HCT116 (cell line): ENCODE measurements around the gene TBL1X. TPM values are rescaled to one million over a fixed set of nuclear protein-coding genes. Genes with fewer than 3 reads are reported as not detected.

Source experiments
- ATAC-seq: fragments of 200-7000 bp; cut with Tn5 transposase; 2 replicates; pipeline ENCODE4 v1.9.1; 2020; ENCODE audit warnings: mild to moderate bottlenecking, moderate library complexity
- BruUV-seq: library from RNA; stranded (reverse); fragments of 400-500 nt; replicated peaks from 2 replicates; lab custom pipeline; 2021; lab: Mats Ljungman, UMichigan
- CTCF ChIA-PET: fragments of 300-600 bp; sonication (Branson Sonifier 250); formaldehyde crosslinking; loops from one replicate; lab custom pipeline; 2021; ENCODE audit warnings: antibody characterized with exemption; lab: Charles Lee
- POLR2A ChIA-PET: fragments of 300-600, 350-600 bp; sonication (Branson Sonifier 250); formaldehyde crosslinking; loops from one replicate; lab custom pipeline; 2021; ENCODE audit warnings: antibody characterized with exemption; lab: Charles Lee
- RAD21 ChIA-PET, 2 experiments: fragments of 300-600 bp; sonication (Branson Sonifier 250); formaldehyde crosslinking; loops; one replicate each; lab custom pipeline; 2023; ENCODE audit warnings: low total read pairs in 2 of 2; ENCODE audit not compliant: uncharacterized antibody in 2 of 2, unreplicated experiment in 2 of 2, low non-redundant PET in 1 of 2; lab: Charles Lee
- DNase-seq: peaks from one replicate; pipeline ENCODE4 v3.0.0-alpha.2; 2010; ENCODE audit warnings: low read depth, low spot score
- H2AFZ ChIP-seq: fragments of 200-600 bp; shearing (Covaris generic), sonication (generic); 2 replicates; pipeline ENCODE4 v1.6.1; 2017; ENCODE audit warnings: low read depth, mixed run types, mixed read lengths, antibody characterized with exemption, low read length; ENCODE audit not compliant: poor library complexity, severe bottlenecking
- H3K27ac ChIP-seq: 2 replicates; pipeline ENCODE4 v1.5.1; 2012; ENCODE audit warnings: low read depth, low read length
- H3K27me3 ChIP-seq: fragments of 200-600 bp; sonication (generic); 2 replicates; pipeline ENCODE4 v1.6.1; 2016; ENCODE audit warnings: mixed run types, low read length, mixed read lengths; ENCODE audit not compliant: insufficient read depth
- H3K36me3 ChIP-seq, 2 experiments: fragments of 200-500 bp in 1 of 2; fragments of 200-600 bp in 1 of 2; sonication (Bioruptor generic) in 1 of 2; sonication (generic) in 1 of 2; 2 replicates each; pipeline versions ENCODE4 v1.5.1 to v1.6.1; 2014 to 2016; ENCODE audit warnings: low read length in 2 of 2, inconsistent platforms in 1 of 2, mixed read lengths in 1 of 2, mixed run types in 1 of 2; ENCODE audit not compliant: insufficient read depth in 2 of 2, control insufficient read depth in 1 of 2
- H3K4me1 ChIP-seq, 2 experiments: fragments of 200-600 bp in 1 of 2; sonication (generic) in 1 of 2; 2 replicates each; pipeline versions ENCODE4 v1.5.1 to v1.6.1; 2012 to 2017; ENCODE audit warnings: low read length in 2 of 2, inconsistent platforms in 1 of 2, mild to moderate bottlenecking in 1 of 2, mixed read lengths in 1 of 2, mixed run types in 1 of 2, moderate library complexity in 1 of 2; ENCODE audit not compliant: insufficient read depth in 2 of 2, control insufficient read depth in 1 of 2
- H3K4me2 ChIP-seq: fragments of 200-600 bp; sonication (generic); 2 replicates; pipeline ENCODE4 v1.6.1; 2017; ENCODE audit warnings: mixed run types, low read length, mixed read lengths
- H3K4me3 ChIP-seq, 2 experiments: fragments of 200-600 bp in 1 of 2; sonication (generic) in 1 of 2; replicated peaks in 1 of 2; 2 replicates each; pipeline ENCODE4 v1.5.1; 2011 to 2016; ENCODE audit warnings: low read length in 2 of 2, control low read depth in 1 of 2, low read depth in 1 of 2, mild to moderate bottlenecking in 1 of 2, mixed read lengths in 1 of 2, mixed run types in 1 of 2
- H3K79me2 ChIP-seq: fragments of 200-600 bp; sonication (generic); 2 replicates; pipeline ENCODE4 v1.6.1; 2017; ENCODE audit warnings: mild to moderate bottlenecking, mixed run types, low read length, moderate library complexity, mixed read lengths; ENCODE audit not compliant: insufficient read depth
- H3K9ac ChIP-seq: fragments of 200-600 bp; sonication (generic); 2 replicates; pipeline ENCODE4 v1.6.1; 2016; ENCODE audit warnings: low read length, mixed read lengths
- H3K9me2 ChIP-seq: fragments of 200-600 bp; sonication (generic), shearing (Covaris generic); 2 replicates; pipeline ENCODE4 v1.6.1; 2017; ENCODE audit warnings: mixed run types, mild to moderate bottlenecking, moderate library complexity; ENCODE audit not compliant: insufficient read depth
- H3K9me3 ChIP-seq, 2 experiments: fragments of 200-500 bp in 1 of 2; fragments of 200-600 bp in 1 of 2; sonication (Bioruptor generic) in 1 of 2; sonication (generic) in 1 of 2; 2 replicates each; pipeline ENCODE4 v1.6.1; 2014 to 2017; ENCODE audit warnings: low read length in 2 of 2, mixed read lengths in 2 of 2, inconsistent platforms in 1 of 2, low read depth in 1 of 2, mild to moderate bottlenecking in 1 of 2, mixed run types in 1 of 2, moderate library complexity in 1 of 2; ENCODE audit not compliant: control insufficient read depth in 1 of 2, insufficient read depth in 1 of 2
- H4K20me1 ChIP-seq: fragments of 200-600 bp; sonication (generic), shearing (Covaris generic); 2 replicates; pipeline ENCODE4 v1.6.1; 2017; ENCODE audit warnings: mixed run types, mild to moderate bottlenecking, moderate library complexity; ENCODE audit not compliant: insufficient read depth
- CBX3 ChIP-seq: IDR thresholded peaks from 2 replicates; pipeline ENCODE4 v1.6.1; 2012; ENCODE audit warnings: low read depth
- CTCF ChIP-seq, 3 experiments: fragments of 200-600 bp in 1 of 3; sonication (generic) in 1 of 3; IDR thresholded peaks in 2 of 3; conservative IDR thresholded peaks in 1 of 3; 2 replicates each; pipeline ENCODE4 v1.5.1; 2012 to 2017; ENCODE audit warnings: low read depth in 2 of 3, low read length in 2 of 3, antibody characterized with exemption in 1 of 3, borderline replicate concordance in 1 of 3, control low read depth in 1 of 3, mild to moderate bottlenecking in 1 of 3, mixed read lengths in 1 of 3, mixed run types in 1 of 3, moderate library complexity in 1 of 3; ENCODE audit not compliant: insufficient read depth in 1 of 3
- EZH2 ChIP-seq: fragments of 200-600 bp; sonication (generic); IDR thresholded peaks from 2 replicates; pipeline ENCODE4 v1.6.1; 2017; ENCODE audit warnings: antibody characterized with exemption, mixed run types
- EZH2phosphoT487 ChIP-seq: fragments of 200-600 bp; IDR thresholded peaks from 2 replicates; pipeline ENCODE4 v1.6.1; 2018; ENCODE audit warnings: antibody characterized with exemption, borderline replicate concordance
- FOSL1 ChIP-seq: IDR thresholded peaks from 2 replicates; pipeline ENCODE4 v1.6.1; 2012; ENCODE audit warnings: low read depth
- POLR2AphosphoS5 ChIP-seq: IDR thresholded peaks from 2 replicates; pipeline ENCODE4 v1.6.1; 2011; ENCODE audit warnings: mild to moderate bottlenecking, low read depth, low read length, moderate library complexity
- RAD21 ChIP-seq: IDR thresholded peaks from 2 replicates; pipeline ENCODE4 v1.6.1; 2012; ENCODE audit warnings: low read depth, mild to moderate bottlenecking
- REST ChIP-seq: IDR thresholded peaks from 2 replicates; pipeline ENCODE4 v1.6.1; 2012; ENCODE audit warnings: low read depth
- SP1 ChIP-seq: IDR thresholded peaks from 2 replicates; pipeline ENCODE4 v1.6.1; 2012; ENCODE audit warnings: low read depth
- TCF7L2 ChIP-seq: IDR thresholded peaks from 2 replicates; pipeline ENCODE4 v1.7.0; 2011; ENCODE audit warnings: borderline replicate concordance, inconsistent platforms; ENCODE audit not compliant: insufficient read depth, insufficient read length; ENCODE audit errors: extremely low read depth
- ZNF274 ChIP-seq: fragments of 200-500 bp; sonication (Bioruptor generic); IDR thresholded peaks from 2 replicates; pipeline ENCODE4 v1.6.1; 2014; ENCODE audit warnings: mild to moderate bottlenecking, low read depth, low read length, inconsistent platforms
- intact Hi-C: fragments of 100-400 bp; cut with micrococcal nuclease; formaldehyde crosslinking; loops from 2 replicates; pipeline ENCODE4 v1.10.0; 2022
- total RNA-seq: library from RNA; stranded (reverse); gene quantifications from one replicate; pipeline ENCODE4 v1.2.1, GENCODE V29; 2021; ENCODE audit not compliant: unreplicated experiment
- TF ChIP-seq, protein P1 (sequence below): IDR thresholded peaks from 2 replicates; pipeline ENCODE4 v1.6.1; 2011; ENCODE audit warnings: mild to moderate bottlenecking, low read length, moderate library complexity; ENCODE audit not compliant: insufficient replicate concordance; ENCODE audit errors: extremely low read depth

The TBL1X gene
- total RNA-seq, 1 experiment from 2014 or later = 37.8 TPM

- H3K36me3 ChIP-seq = no peaks in the 10 kb centered on the region
- POLR2A ChIA-PET = no interaction called here
- CTCF ChIA-PET = no interaction called here
These were observed 317.1 kb downstream of the TBL1X start for GRCh38 chrX:9781941-9782340.

DNA sequence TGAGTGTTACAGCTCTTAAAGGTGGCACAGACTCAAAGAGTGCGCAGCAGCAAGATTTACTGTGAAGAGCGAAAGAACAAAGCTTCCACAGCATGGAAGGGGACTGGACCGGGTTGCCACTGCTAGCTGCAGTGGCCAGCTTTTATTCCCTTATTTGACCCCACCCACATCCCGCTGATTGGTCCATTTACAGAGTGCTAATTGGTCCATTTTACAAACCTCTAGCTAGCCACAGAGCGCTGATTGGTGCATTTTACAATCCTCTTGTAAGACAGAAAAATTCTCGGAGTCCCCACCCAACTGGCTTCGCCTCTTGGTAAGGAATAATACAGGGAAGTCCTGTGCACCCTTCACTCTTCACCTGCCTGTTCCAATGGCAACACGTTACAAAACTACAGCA, 319.5 kb downstream of the TBL1X start:
- TF ChIP-seq, protein P1, sequence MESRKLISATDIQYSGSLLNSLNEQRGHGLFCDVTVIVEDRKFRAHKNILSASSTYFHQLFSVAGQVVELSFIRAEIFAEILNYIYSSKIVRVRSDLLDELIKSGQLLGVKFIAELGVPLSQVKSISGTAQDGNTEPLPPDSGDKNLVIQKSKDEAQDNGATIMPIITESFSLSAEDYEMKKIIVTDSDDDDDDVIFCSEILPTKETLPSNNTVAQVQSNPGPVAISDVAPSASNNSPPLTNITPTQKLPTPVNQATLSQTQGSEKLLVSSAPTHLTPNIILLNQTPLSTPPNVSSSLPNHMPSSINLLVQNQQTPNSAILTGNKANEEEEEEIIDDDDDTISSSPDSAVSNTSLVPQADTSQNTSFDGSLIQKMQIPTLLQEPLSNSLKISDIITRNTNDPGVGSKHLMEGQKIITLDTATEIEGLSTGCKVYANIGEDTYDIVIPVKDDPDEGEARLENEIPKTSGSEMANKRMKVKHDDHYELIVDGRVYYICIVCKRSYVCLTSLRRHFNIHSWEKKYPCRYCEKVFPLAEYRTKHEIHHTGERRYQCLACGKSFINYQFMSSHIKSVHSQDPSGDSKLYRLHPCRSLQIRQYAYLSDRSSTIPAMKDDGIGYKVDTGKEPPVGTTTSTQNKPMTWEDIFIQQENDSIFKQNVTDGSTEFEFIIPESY = no peak
- TF ChIP-seq CTCF (IDR thresholded peaks at IDR 0.05 in 2 of 3, conservative IDR thresholded peaks at IDR 0.05 in 1 of 3; ENCODE audit: borderline replicate concordance in 1 of 3, insufficient read depth in 1 of 3, low read depth in 2 of 3, low read length in 2 of 3) = no peak
- no peak for TF ChIP-seq ZNF274
- no peak for TF ChIP-seq REST
- TF ChIP-seq EZH2phosphoT487 = no peak
- TF ChIP-seq EZH2 = no peak
- TF ChIP-seq TCF7L2 = no peak
- TF ChIP-seq RAD21 = no peak
- no peak for TF ChIP-seq POLR2AphosphoS5
- ATAC-seq = no peak
- no peaks in the 10 kb centered on the region for H3K79me2 ChIP-seq

More at GRCh38 chrX:9781941-9782340, 317.1 kb downstream of the TBL1X start:
- Histone ChIP-seq H2AFZ (no peak overlapping the region), H3K79me2 (no peaks in the 10 kb centered on the region), H3K9ac (no peak overlapping the region), H3K9me3 (no peaks in the 10 kb centered on the region), H3K4me3 (no peak overlapping the region), H3K27ac (no peak overlapping the region), H3K4me1 (peaks cover 0 to 15% of the 10 kb centered on the region in 2 experiments; a peak in 1 of 4 replicates), H3K9me2 (no peaks in the 10 kb centered on the region), H4K20me1 (no peaks in the 10 kb centered on the region), H3K27me3 (no peaks in the 10 kb centered on the region), H3K4me2 (peak overlapping the region; percentile 23; the same call in 1 of the 2 replicates)
- TF ChIP-seq SP1 (peak; percentile 31), CBX3 (no peak), FOSL1 (peak; percentile 14; the same call in 1 of the 2 replicates)
- BruUV-seq = no TSS peak
- intact Hi-C loops = no loop called here
- RAD21 ChIA-PET = no interaction called here
- ATAC-seq (no peak), DNase-seq (peak; percentile 15)

More for the DNA sequence above, 319.5 kb downstream of the TBL1X start:
- no peak overlapping the region for H3K27ac ChIP-seq
- H3K4me3 ChIP-seq = no peak overlapping the region
- no peak for DNase-seq
- H3K9me2 ChIP-seq = no peaks in the 10 kb centered on the region
- H2AFZ ChIP-seq = no peak overlapping the region
- POLR2A ChIA-PET = no interaction called here
- H3K4me2 ChIP-seq = no peak overlapping the region
- no peaks in the 10 kb centered on the region for H3K9me3 ChIP-seq
- peaks cover 0 to 20% of the 10 kb centered on the region in 2 experiments; a peak in 2 of 4 replicates for H3K4me1 ChIP-seq
- CTCF ChIA-PET = interaction anchor here (0.6 kb wide), 1 partner anchor 109 kb away, joined by 4 read pairs; no protein-coding TSS in a partner anchor
- no TSS peak for BruUV-seq
- intact Hi-C loops = no loop called here
- no peaks in the 10 kb centered on the region for H3K27me3 ChIP-seq
- no peak overlapping the region for H3K9ac ChIP-seq
- RAD21 ChIA-PET = no interaction called here
- H4K20me1 ChIP-seq = no peaks in the 10 kb centered on the region
- H3K36me3 ChIP-seq = no peaks in the 10 kb centered on the region
